SK-N-SH (cell line): Measurements from ENCODE around the gene FGF8. TPM values are rescaled to one million over a fixed set of nuclear protein-coding genes. Genes with fewer than 3 reads are reported as not detected.

Experiments used
- CTCF ChIA-PET: fragments of 300-600, 350-600 bp; formaldehyde crosslinking; extraction: SDS; loops from one replicate; lab custom pipeline; 2021; lab: Yijun Ruan, JAX
- POLR2A ChIA-PET: fragments of 350-600 bp; sonication (Branson Sonifier 250); formaldehyde crosslinking; extraction: SDS; loops from one replicate; lab custom pipeline; 2020; ENCODE audit warnings: antibody characterized with exemption, inconsistent platforms; lab: Yijun Ruan, JAX
- DNase-seq: peaks from one replicate; pipeline ENCODE4 v3.0.0; 2012
- H2AFZ ChIP-seq: fragments of 200-600 bp; sonication (generic); 2 replicates; pipeline ENCODE4 v1.8.1; 2016; ENCODE audit warnings: antibody characterized with exemption, mild to moderate bottlenecking, low read depth
- H3F3A ChIP-seq: fragments of 200-600 bp; sonication (generic); replicated peaks from 2 replicates; pipeline ENCODE3; 2016; ENCODE audit warnings: antibody characterized with exemption, mild to moderate bottlenecking; ENCODE audit not compliant: insufficient read depth
- H3K27ac ChIP-seq, 2 experiments: fragments of 200-500 bp in 1 of 2; fragments of 200-600 bp in 1 of 2; sonication (Bioruptor generic) in 1 of 2; sonication (generic), shearing (Covaris generic) in 1 of 2; 2 replicates each; pipeline versions ENCODE4 v1.5.1 to v1.6.1; 2014 to 2016; ENCODE audit warnings: low read depth in 2 of 2, inconsistent platforms in 1 of 2, low read length in 1 of 2, mild to moderate bottlenecking in 1 of 2, mixed read lengths in 1 of 2
- H3K27me3 ChIP-seq: fragments of 200-600 bp; sonication (generic), shearing (Covaris generic); 2 replicates; pipeline ENCODE4 v1.6.1; 2016; ENCODE audit warnings: mixed run types; ENCODE audit not compliant: insufficient read depth
- H3K36me3 ChIP-seq, 2 experiments: fragments of 200-500 bp in 1 of 2; fragments of 200-600 bp in 1 of 2; sonication (Bioruptor generic) in 1 of 2; sonication (generic) in 1 of 2; replicated peaks in 1 of 2; 2 replicates each; pipeline versions ENCODE3 to v1.5.1; 2014 to 2016; ENCODE audit warnings: low read length in 1 of 2, mild to moderate bottlenecking in 1 of 2; ENCODE audit not compliant: insufficient read depth in 2 of 2, control insufficient read depth in 1 of 2
- H3K4me1 ChIP-seq, 2 experiments: fragments of 200-500 bp in 1 of 2; fragments of 200-600 bp in 1 of 2; sonication (Bioruptor generic) in 1 of 2; sonication (generic), shearing (Covaris generic) in 1 of 2; 2 replicates each; pipeline versions ENCODE4 v1.5.1 to v1.6.1; 2014 to 2016; ENCODE audit warnings: low read depth in 1 of 2, low read length in 1 of 2, mixed run types in 1 of 2; ENCODE audit not compliant: insufficient read depth in 2 of 2, control insufficient read depth in 1 of 2
- H3K4me2 ChIP-seq: fragments of 200-600 bp; sonication (generic), shearing (Covaris generic); 2 replicates; pipeline ENCODE4 v1.6.1; 2017; ENCODE audit warnings: mixed run types
- H3K4me3 ChIP-seq, 2 experiments: fragments of 200-500 bp in 1 of 2; fragments of 200-600 bp in 1 of 2; sonication (Bioruptor generic) in 1 of 2; sonication (generic), shearing (Covaris generic) in 1 of 2; 2 replicates each; pipeline versions ENCODE4 v1.5.1 to v1.8.1; 2014 to 2016; ENCODE audit warnings: low read depth in 2 of 2, inconsistent platforms in 1 of 2, low read length in 1 of 2, mild to moderate bottlenecking in 1 of 2, mixed read lengths in 1 of 2, moderate library complexity in 1 of 2
- H3K79me2 ChIP-seq: fragments of 200-600 bp; sonication (generic); 2 replicates; pipeline ENCODE4 v1.8.1; 2017; ENCODE audit warnings: mild to moderate bottlenecking; ENCODE audit not compliant: insufficient read depth
- H3K9ac ChIP-seq: fragments of 200-600 bp; sonication (generic); 2 replicates; pipeline ENCODE4 v1.6.1; 2017; ENCODE audit warnings: mixed run types
- H3K9me2 ChIP-seq: fragments of 200-600 bp; sonication (generic); 2 replicates; pipeline ENCODE4 v1.6.1; 2017; ENCODE audit warnings: mixed run types
- H3K9me3 ChIP-seq: fragments of 200-600 bp; sonication (generic); 2 replicates; pipeline ENCODE4 v1.6.1; 2017; ENCODE audit warnings: mixed run types, mild to moderate bottlenecking, moderate library complexity
- H4K20me1 ChIP-seq: fragments of 200-600 bp; sonication (generic); 2 replicates; pipeline ENCODE4 v1.6.1; 2017; ENCODE audit warnings: mild to moderate bottlenecking, mixed run types; ENCODE audit not compliant: insufficient read depth
- FOSL2 ChIP-seq: IDR thresholded peaks from 2 replicates; pipeline ENCODE4 v1.4.0; 2012; ENCODE audit warnings: low read depth, mild to moderate bottlenecking, moderate library complexity, borderline replicate concordance
- FOXM1 ChIP-seq: IDR thresholded peaks from 2 replicates; pipeline ENCODE4 v1.4.0; 2012; ENCODE audit warnings: low read depth, mild to moderate bottlenecking
- GATA2 ChIP-seq: sonication (generic); formaldehyde crosslinking; IDR thresholded peaks from 2 replicates; pipeline ENCODE4 v1.5.0; 2020; ENCODE audit warnings: mild to moderate bottlenecking, missing genetic modification reagents
- JUND ChIP-seq: IDR thresholded peaks from 2 replicates; pipeline ENCODE4 v1.4.0; 2012
- NFIC ChIP-seq: IDR thresholded peaks from 2 replicates; pipeline ENCODE4 v1.4.0; 2012; ENCODE audit warnings: borderline replicate concordance
- NRF1 ChIP-seq: IDR thresholded peaks from 2 replicates; pipeline ENCODE4 v1.6.1; 2012; ENCODE audit warnings: low read depth, mild to moderate bottlenecking, low read length
- PBX3 ChIP-seq: IDR thresholded peaks from 2 replicates; pipeline ENCODE4; 2012
- RAD21 ChIP-seq: IDR thresholded peaks from 2 replicates; pipeline ENCODE4 v1.6.1; 2012; ENCODE audit warnings: mild to moderate bottlenecking, low read length
- RCOR1 ChIP-seq: fragments of 150-350 bp; IDR thresholded peaks from 2 replicates; pipeline ENCODE4 v1.6.1; 2017; ENCODE audit warnings: antibody characterized with exemption, low read length
- REST ChIP-seq: IDR thresholded peaks from 2 replicates; pipeline ENCODE4 v1.6.1; 2012; ENCODE audit warnings: mild to moderate bottlenecking, low read depth, low read length, moderate library complexity
- RFX5 ChIP-seq: IDR thresholded peaks from 2 replicates; pipeline ENCODE4 v1.6.1; 2012; ENCODE audit warnings: mild to moderate bottlenecking, improper control_type of control experiment, low read length
- RXRA ChIP-seq: IDR thresholded peaks from 2 replicates; pipeline ENCODE4 v1.4.0; 2012; ENCODE audit warnings: low read depth, mild to moderate bottlenecking, borderline replicate concordance
- TCF12 ChIP-seq: IDR thresholded peaks from 2 replicates; pipeline ENCODE4 v1.4.0; 2012
- TEAD4 ChIP-seq: IDR thresholded peaks from 2 replicates; pipeline ENCODE4 v1.4.0; 2012; ENCODE audit warnings: mild to moderate bottlenecking, borderline replicate concordance; ENCODE audit not compliant: insufficient read depth
- USF2 ChIP-seq: fragments of 150-350 bp; IDR thresholded peaks from 2 replicates; pipeline ENCODE4 v1.6.1; 2017; ENCODE audit warnings: antibody characterized with exemption, low read length, low read depth, borderline replicate concordance
- YY1 ChIP-seq: IDR thresholded peaks from 2 replicates; pipeline ENCODE4 v1.4.0; 2012; ENCODE audit warnings: low read depth, mild to moderate bottlenecking
- WGBS: methylation state at CpG from one replicate; pipeline ENCODE4 v1.1.6; 2017; ENCODE audit warnings: low lambda C conversion rate; 5-methylcytosine and 5-hydroxymethylcytosine counted together
- polyA plus RNA-seq, 3 experiments: library from polyadenylated mRNA; depleted of rRNA; stranded (reverse); fragments of >200 nt; gene quantifications; 2 replicates each; pipeline ENCODE4 v1.2.3, GENCODE V29; 2012
- TF ChIP-seq, protein P1 (sequence below): IDR thresholded peaks from 2 replicates; pipeline ENCODE4 v1.4.0; 2012; ENCODE audit warnings: low read depth

The FGF8 gene
- polyA plus RNA-seq, 1 of the 3 experiments (the other 2 are of a cell fraction) = not detected

GRCh38 chr10:101803511-101803910, 27.6 kb upstream of the FGF8 start:
- TF ChIP-seq JUND (no peak), RXRA (no peak), USF2 (no peak), TEAD4 (no peak), REST (no peak), RCOR1 (no peak), FOXM1 (no peak), NFIC (no peak), NRF1 (no peak)
- TF ChIP-seq, protein P1, sequence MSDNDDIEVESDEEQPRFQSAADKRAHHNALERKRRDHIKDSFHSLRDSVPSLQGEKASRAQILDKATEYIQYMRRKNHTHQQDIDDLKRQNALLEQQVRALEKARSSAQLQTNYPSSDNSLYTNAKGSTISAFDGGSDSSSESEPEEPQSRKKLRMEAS = no peak
- ChIA-PET POLR2A (no interaction called here), CTCF (interaction anchor here (0.8 to 2.2 kb wide), 2 partner anchors 22 to 207 kb away, joined by 4 read pairs; no protein-coding TSS in a partner anchor)
- H3K27ac ChIP-seq = no peak overlapping the region
- no peaks in the 10 kb centered on the region for H3K9me2 ChIP-seq
- peaks cover 50% of the 10 kb centered on the region for H3F3A ChIP-seq
- H4K20me1 ChIP-seq = peaks cover 95% of the 10 kb centered on the region
- no peak overlapping the region for H3K4me2 ChIP-seq
- H3K9ac ChIP-seq = no peak overlapping the region
- peaks cover 69 to 95% of the 10 kb centered on the region in 2 experiments for H3K36me3 ChIP-seq
- no peak overlapping the region for H2AFZ ChIP-seq
- 85% methylated on average over 4 of the region's 4 CpGs for WGBS
- H3K4me3 ChIP-seq = no peak overlapping the region
- H3K27me3 ChIP-seq = no peaks in the 10 kb centered on the region
- no peaks in the 10 kb centered on the region for H3K4me1 ChIP-seq
- H3K9me3 ChIP-seq = no peaks in the 10 kb centered on the region
- peaks cover 100% of the 10 kb centered on the region for H3K79me2 ChIP-seq
- DNase-seq = no peak

- peaks cover 100% of the 10 kb centered on the region for H3K79me2 ChIP-seq
- no peak overlapping the region for H3K4me2 ChIP-seq
- 72% methylated on average over 4 of the region's 4 CpGs for whole genome bisulfite sequencing
- H3K9me2 ChIP-seq = no peaks in the 10 kb centered on the region
- peaks cover 92% of the 10 kb centered on the region for H4K20me1 ChIP-seq
- no peaks in the 10 kb centered on the region for H3K27me3 ChIP-seq
- H3K4me3 ChIP-seq = no peak overlapping the region
- peaks cover 57% of the 10 kb centered on the region for H3F3A ChIP-seq
- TF ChIP-seq TCF12 (no peak), JUND (no peak), GATA2 (no peak), PBX3 (no peak), RFX5 (no peak), YY1 (no peak), RAD21 (no peak), FOSL2 (no peak), NRF1 (no peak)
- TF ChIP-seq, protein P1 = no peak
- no peak for DNase-seq
- ChIA-PET POLR2A (interaction anchor here (0.6 to 0.7 kb wide), 2 partner anchors 16 to 368 kb away, joined by 3 to 4 read pairs; no protein-coding TSS in a partner anchor), CTCF (interaction anchor here (0.9 to 5.6 kb wide), 2 partner anchors 15 to 195 kb away, joined by 6 to 47 read pairs; partner anchors contain the start of gene NPM3)
- peaks cover 0 to 2% of the 10 kb centered on the region in 2 experiments; a peak in 1 of 4 replicates for H3K4me1 ChIP-seq
- no peak overlapping the region for H3K9ac ChIP-seq
- H2AFZ ChIP-seq = no peak overlapping the region
- peaks cover 80 to 98% of the 10 kb centered on the region in 2 experiments for H3K36me3 ChIP-seq
- no peaks in the 10 kb centered on the region for H3K9me3 ChIP-seq
- H3K27ac ChIP-seq = peak overlapping the region; percentile 7 to 24; a peak in 2 of 4 replicates
Measured at GRCh38 chr10:101797403-101798059, 21.6 kb upstream of the FGF8 start.
